Measurements from ENCODE around the gene PRORP. TPM values are rescaled to one million over a fixed set of nuclear protein-coding genes. Genes with fewer than 3 reads are reported as not detected.
A peak's percentile ranks its signal among the peaks of the same experiment; 100 is the strongest.

The PRORP gene
- total and polyA plus RNA-seq, 2 of the 13 experiments (the other 11 are each of a cell fraction or from before 2014, with no cell fraction given), result 48.9 to 88.7 TPM

DNA sequence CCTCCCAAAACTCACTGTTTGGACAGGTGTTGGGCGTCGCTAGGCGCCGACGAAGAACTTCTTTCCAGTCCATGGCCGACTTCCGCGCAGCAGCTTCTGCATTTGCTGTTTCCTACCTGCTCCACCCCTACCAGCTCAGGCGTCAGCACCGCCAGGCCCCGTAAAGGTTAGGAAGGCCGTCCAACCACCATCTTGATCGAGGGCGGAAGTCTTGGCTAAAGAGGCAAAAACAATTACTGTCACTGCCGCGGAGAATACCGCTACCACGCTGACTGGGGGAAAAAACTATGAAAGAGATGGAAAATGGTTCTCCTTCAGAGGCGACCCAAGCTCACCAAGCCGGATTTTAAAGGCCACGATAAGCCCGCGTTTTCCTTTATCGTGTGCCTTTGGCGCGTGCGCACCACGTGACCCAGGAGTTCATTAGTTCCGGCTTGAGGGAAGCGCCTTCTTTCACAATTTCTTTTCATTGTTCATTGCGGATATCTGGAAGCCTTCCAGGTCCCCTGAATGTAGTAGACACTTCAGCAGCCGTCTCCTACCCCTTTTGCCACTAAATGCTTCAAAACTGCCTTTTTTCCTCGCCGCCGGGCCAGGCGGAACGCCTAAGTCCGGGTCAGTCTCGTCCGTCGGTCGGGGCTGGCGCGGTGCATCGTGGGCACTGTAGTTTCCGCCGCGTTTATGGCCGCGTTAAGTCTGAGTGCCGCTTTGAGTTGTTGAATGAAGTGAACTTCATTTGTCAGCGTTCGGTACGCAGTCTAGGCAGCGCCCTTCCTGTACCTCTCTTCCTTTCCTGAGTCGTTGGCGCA, at the start of gene PRORP, which contains the start of gene PPP2R3C (continued):
- TF ChIP-seq, protein P1, sequence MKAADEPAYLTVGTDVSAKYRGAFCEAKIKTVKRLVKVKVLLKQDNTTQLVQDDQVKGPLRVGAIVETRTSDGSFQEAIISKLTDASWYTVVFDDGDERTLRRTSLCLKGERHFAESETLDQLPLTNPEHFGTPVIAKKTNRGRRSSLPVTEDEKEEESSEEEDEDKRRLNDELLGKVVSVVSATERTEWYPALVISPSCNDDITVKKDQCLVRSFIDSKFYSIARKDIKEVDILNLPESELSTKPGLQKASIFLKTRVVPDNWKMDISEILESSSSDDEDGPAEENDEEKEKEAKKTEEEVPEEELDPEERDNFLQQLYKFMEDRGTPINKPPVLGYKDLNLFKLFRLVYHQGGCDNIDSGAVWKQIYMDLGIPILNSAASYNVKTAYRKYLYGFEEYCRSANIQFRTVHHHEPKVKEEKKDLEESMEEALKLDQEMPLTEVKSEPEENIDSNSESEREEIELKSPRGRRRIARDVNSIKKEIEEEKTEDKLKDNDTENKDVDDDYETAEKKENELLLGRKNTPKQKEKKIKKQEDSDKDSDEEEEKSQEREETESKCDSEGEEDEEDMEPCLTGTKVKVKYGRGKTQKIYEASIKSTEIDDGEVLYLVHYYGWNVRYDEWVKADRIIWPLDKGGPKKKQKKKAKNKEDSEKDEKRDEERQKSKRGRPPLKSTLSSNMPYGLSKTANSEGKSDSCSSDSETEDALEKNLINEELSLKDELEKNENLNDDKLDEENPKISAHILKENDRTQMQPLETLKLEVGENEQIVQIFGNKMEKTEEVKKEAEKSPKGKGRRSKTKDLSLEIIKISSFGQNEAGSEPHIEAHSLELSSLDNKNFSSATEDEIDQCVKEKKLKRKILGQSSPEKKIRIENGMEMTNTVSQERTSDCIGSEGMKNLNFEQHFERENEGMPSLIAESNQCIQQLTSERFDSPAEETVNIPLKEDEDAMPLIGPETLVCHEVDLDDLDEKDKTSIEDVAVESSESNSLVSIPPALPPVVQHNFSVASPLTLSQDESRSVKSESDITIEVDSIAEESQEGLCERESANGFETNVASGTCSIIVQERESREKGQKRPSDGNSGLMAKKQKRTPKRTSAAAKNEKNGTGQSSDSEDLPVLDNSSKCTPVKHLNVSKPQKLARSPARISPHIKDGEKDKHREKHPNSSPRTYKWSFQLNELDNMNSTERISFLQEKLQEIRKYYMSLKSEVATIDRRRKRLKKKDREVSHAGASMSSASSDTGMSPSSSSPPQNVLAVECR (CRISPR knock-in tag; IDR thresholded peaks at IDR 0.05; ENCODE audit: borderline replicate concordance), result peak; percentile 99
- TF ChIP-seq SMAD3 (CRISPR knock-in tag; IDR thresholded peaks at IDR 0.05) (peak; percentile 60), ZSCAN12 (CRISPR knock-in tag; IDR thresholded peaks at IDR 0.05) (peak; percentile 94), SOX6 (IDR thresholded peaks at IDR 0.05) (no peak), SOX6 (CRISPR knock-in tag; IDR thresholded peaks at IDR 0.05) (peak; percentile 84), RAD51 (IDR thresholded peaks at IDR 0.05; ENCODE audit: borderline replicate concordance) (peak; percentile 98), ETV6 (CRISPR knock-in tag; conservative IDR thresholded peaks at IDR 0.05) (peak; percentile 86), YEATS4 (CRISPR knock-in tag; IDR thresholded peaks at IDR 0.05; ENCODE audit: borderline replicate concordance) (peak; percentile 98), ARHGAP35 (CRISPR knock-in tag; IDR thresholded peaks at IDR 0.05; ENCODE audit: borderline replicate concordance) (peak; percentile 88), PCBP1 (IDR thresholded peaks at IDR 0.05; ENCODE audit: borderline replicate concordance, low read depth, low read length) (peak; percentile 91), RAD21 (CRISPR knock-in tag; IDR thresholded peaks at IDR 0.05) (no peak), ZNF792 (CRISPR knock-in tag; IDR thresholded peaks at IDR 0.05) (peak; percentile 96), ARID2 (CRISPR knock-in tag; IDR thresholded peaks at IDR 0.05; ENCODE audit: borderline replicate concordance) (no peak), ZBTB8A (CRISPR knock-in tag; IDR thresholded peaks at IDR 0.05; ENCODE audit: borderline replicate concordance, low read depth) (peak; percentile 96)
- TF ChIP-seq, protein P2, sequence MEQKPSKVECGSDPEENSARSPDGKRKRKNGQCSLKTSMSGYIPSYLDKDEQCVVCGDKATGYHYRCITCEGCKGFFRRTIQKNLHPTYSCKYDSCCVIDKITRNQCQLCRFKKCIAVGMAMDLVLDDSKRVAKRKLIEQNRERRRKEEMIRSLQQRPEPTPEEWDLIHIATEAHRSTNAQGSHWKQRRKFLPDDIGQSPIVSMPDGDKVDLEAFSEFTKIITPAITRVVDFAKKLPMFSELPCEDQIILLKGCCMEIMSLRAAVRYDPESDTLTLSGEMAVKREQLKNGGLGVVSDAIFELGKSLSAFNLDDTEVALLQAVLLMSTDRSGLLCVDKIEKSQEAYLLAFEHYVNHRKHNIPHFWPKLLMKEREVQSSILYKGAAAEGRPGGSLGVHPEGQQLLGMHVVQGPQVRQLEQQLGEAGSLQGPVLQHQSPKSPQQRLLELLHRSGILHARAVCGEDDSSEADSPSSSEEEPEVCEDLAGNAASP (CRISPR knock-in tag; IDR thresholded peaks at IDR 0.05; ENCODE audit: borderline replicate concordance), result peak; percentile 81
- TF ChIP-seq, protein P3, sequence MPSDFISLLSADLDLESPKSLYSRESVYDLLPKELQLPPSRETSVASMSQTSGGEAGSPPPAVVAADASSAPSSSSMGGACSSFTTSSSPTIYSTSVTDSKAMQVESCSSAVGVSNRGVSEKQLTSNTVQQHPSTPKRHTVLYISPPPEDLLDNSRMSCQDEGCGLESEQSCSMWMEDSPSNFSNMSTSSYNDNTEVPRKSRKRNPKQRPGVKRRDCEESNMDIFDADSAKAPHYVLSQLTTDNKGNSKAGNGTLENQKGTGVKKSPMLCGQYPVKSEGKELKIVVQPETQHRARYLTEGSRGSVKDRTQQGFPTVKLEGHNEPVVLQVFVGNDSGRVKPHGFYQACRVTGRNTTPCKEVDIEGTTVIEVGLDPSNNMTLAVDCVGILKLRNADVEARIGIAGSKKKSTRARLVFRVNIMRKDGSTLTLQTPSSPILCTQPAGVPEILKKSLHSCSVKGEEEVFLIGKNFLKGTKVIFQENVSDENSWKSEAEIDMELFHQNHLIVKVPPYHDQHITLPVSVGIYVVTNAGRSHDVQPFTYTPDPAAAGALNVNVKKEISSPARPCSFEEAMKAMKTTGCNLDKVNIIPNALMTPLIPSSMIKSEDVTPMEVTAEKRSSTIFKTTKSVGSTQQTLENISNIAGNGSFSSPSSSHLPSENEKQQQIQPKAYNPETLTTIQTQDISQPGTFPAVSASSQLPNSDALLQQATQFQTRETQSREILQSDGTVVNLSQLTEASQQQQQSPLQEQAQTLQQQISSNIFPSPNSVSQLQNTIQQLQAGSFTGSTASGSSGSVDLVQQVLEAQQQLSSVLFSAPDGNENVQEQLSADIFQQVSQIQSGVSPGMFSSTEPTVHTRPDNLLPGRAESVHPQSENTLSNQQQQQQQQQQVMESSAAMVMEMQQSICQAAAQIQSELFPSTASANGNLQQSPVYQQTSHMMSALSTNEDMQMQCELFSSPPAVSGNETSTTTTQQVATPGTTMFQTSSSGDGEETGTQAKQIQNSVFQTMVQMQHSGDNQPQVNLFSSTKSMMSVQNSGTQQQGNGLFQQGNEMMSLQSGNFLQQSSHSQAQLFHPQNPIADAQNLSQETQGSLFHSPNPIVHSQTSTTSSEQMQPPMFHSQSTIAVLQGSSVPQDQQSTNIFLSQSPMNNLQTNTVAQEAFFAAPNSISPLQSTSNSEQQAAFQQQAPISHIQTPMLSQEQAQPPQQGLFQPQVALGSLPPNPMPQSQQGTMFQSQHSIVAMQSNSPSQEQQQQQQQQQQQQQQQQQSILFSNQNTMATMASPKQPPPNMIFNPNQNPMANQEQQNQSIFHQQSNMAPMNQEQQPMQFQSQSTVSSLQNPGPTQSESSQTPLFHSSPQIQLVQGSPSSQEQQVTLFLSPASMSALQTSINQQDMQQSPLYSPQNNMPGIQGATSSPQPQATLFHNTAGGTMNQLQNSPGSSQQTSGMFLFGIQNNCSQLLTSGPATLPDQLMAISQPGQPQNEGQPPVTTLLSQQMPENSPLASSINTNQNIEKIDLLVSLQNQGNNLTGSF (CRISPR knock-in tag; IDR thresholded peaks at IDR 0.05), result peak; percentile 98
- TF ChIP-seq, protein P4, sequence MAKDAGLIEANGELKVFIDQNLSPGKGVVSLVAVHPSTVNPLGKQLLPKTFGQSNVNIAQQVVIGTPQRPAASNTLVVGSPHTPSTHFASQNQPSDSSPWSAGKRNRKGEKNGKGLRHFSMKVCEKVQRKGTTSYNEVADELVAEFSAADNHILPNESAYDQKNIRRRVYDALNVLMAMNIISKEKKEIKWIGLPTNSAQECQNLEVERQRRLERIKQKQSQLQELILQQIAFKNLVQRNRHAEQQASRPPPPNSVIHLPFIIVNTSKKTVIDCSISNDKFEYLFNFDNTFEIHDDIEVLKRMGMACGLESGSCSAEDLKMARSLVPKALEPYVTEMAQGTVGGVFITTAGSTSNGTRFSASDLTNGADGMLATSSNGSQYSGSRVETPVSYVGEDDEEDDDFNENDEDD (CRISPR knock-in tag; IDR thresholded peaks at IDR 0.05; ENCODE audit: borderline replicate concordance), result peak; percentile 96

Data from HepG2 (cell line).